ENCODE results near the gene VAC14. TPM values are rescaled to one million over a fixed set of nuclear protein-coding genes. Genes with fewer than 3 reads are reported as not detected.

The VAC14 gene
- total RNA-seq, 1 donor from 2014 or later = 16.1 TPM

- H3K27me3 Mint-ChIP-seq (ENCODE audit: insufficient read depth, low read depth) = peaks cover 2% of the 10 kb centered on the region
- H3K4me3 Mint-ChIP-seq = no peak overlapping the region
- no peaks in the 10 kb centered on the region for H3K27me3 ChIP-seq
- H3K4me3 ChIP-seq = no peak overlapping the region
- no peaks in the 10 kb centered on the region for H3K79me2 ChIP-seq (ENCODE audit: low read depth)
- H3K4me1 Mint-ChIP-seq = no peaks in the 10 kb centered on the region
- no peak overlapping the region for H3K4me2 ChIP-seq
- peaks cover 19% of the 10 kb centered on the region for H3K9me3 Mint-ChIP-seq
- H4K20me1 ChIP-seq (ENCODE audit: low read depth) = no peaks in the 10 kb centered on the region
- H2AFZ ChIP-seq (replicated peaks) = no peak overlapping the region
- no peak overlapping the region for H3K27ac Mint-ChIP-seq
- no peaks in the 10 kb centered on the region for H3K4me1 ChIP-seq
- no peak for DNase-seq (ENCODE audit: low spot score)
- TF ChIP-seq EZH2 (IDR thresholded peaks at IDR 0.05) = no peak
- TF ChIP-seq CTCF (IDR thresholded peaks at IDR 0.05) = no peak
- no peak for TF ChIP-seq EZH2phosphoT487 (IDR thresholded peaks at IDR 0.05)
- no peaks in the 10 kb centered on the region for H3F3A ChIP-seq (ENCODE audit: low read depth)
- H3K27ac ChIP-seq = no peak overlapping the region
- no peak overlapping the region for H3K9ac ChIP-seq
- H3K9me3 ChIP-seq (ENCODE audit: low read depth) = peaks cover 4% of the 10 kb centered on the region
- peaks cover 58% of the 10 kb centered on the region for H3K36me3 Mint-ChIP-seq
- H3K36me3 ChIP-seq = peaks cover 8% of the 10 kb centered on the region
Measured at GRCh38 chr16:70670175-70670574, 130.8 kb downstream of the VAC14 start.

GRCh38 chr16:70665806-70666735, 134.9 kb downstream of the VAC14 start:
- H3K27me3 ChIP-seq = no peaks in the 10 kb centered on the region
- H3K36me3 ChIP-seq = peaks cover 8% of the 10 kb centered on the region
- no peak overlapping the region for H3K4me2 ChIP-seq
- H3K9ac ChIP-seq = no peak overlapping the region
- H3K79me2 ChIP-seq (ENCODE audit: low read depth) = no peaks in the 10 kb centered on the region
- H3K4me3 ChIP-seq = no peak overlapping the region
- no peak overlapping the region for H3K27ac Mint-ChIP-seq
- no peak overlapping the region for H3K4me3 Mint-ChIP-seq
- H3K27ac ChIP-seq = no peak overlapping the region
- H3K4me1 Mint-ChIP-seq = no peaks in the 10 kb centered on the region
- H3K4me1 ChIP-seq = no peaks in the 10 kb centered on the region
- H3K36me3 Mint-ChIP-seq = peaks cover 45% of the 10 kb centered on the region
- TF ChIP-seq EZH2 (IDR thresholded peaks at IDR 0.05) (no peak), CTCF (IDR thresholded peaks at IDR 0.05) (no peak), EZH2phosphoT487 (IDR thresholded peaks at IDR 0.05) (no peak)
- H4K20me1 ChIP-seq (ENCODE audit: low read depth) = no peaks in the 10 kb centered on the region
- peaks cover 10% of the 10 kb centered on the region for H3K27me3 Mint-ChIP-seq (ENCODE audit: insufficient read depth, low read depth)
- H3K9me3 Mint-ChIP-seq = peaks cover 19% of the 10 kb centered on the region
- H3K9me3 ChIP-seq (ENCODE audit: low read depth) = peaks cover 4% of the 10 kb centered on the region
- no peak for DNase-seq (ENCODE audit: low spot score)
- no peaks in the 10 kb centered on the region for H3F3A ChIP-seq (ENCODE audit: low read depth)
- H2AFZ ChIP-seq (replicated peaks) = no peak overlapping the region

GRCh38 chr16:70665113-70665694, 135.8 kb downstream of the VAC14 start:
- Histone ChIP-seq H3K27me3 (no peaks in the 10 kb centered on the region), H3K27ac (no peak overlapping the region), H3K79me2 (ENCODE audit: low read depth) (no peaks in the 10 kb centered on the region), H3F3A (ENCODE audit: low read depth) (no peaks in the 10 kb centered on the region), H3K36me3 (peaks cover 8% of the 10 kb centered on the region), H3K9ac (no peak overlapping the region), H3K4me2 (no peak overlapping the region), H3K4me3 (no peak overlapping the region), H3K4me1 (no peaks in the 10 kb centered on the region), H2AFZ (replicated peaks) (no peak overlapping the region), H3K9me3 (ENCODE audit: low read depth) (peaks cover 4% of the 10 kb centered on the region), H4K20me1 (ENCODE audit: low read depth) (no peaks in the 10 kb centered on the region)
- DNase-seq (ENCODE audit: low spot score) = no peak
- H3K9me3 Mint-ChIP-seq = peaks cover 15% of the 10 kb centered on the region
- TF ChIP-seq EZH2 (IDR thresholded peaks at IDR 0.05) (no peak), CTCF (IDR thresholded peaks at IDR 0.05) (no peak), EZH2phosphoT487 (IDR thresholded peaks at IDR 0.05) (no peak)
- no peak overlapping the region for H3K27ac Mint-ChIP-seq
- no peak overlapping the region for H3K4me3 Mint-ChIP-seq
- peaks cover 10% of the 10 kb centered on the region for H3K27me3 Mint-ChIP-seq (ENCODE audit: insufficient read depth, low read depth)
- peaks cover 40% of the 10 kb centered on the region for H3K36me3 Mint-ChIP-seq
- H3K4me1 Mint-ChIP-seq = no peaks in the 10 kb centered on the region
